Body of pancreas (tissue), 4 donors: ENCODE measurements around the gene C5orf46. TPM values are rescaled to one million over a fixed set of nuclear protein-coding genes. Genes with fewer than 3 reads are reported as not detected.

ENCODE experiments used
- ATAC-seq: fragments of 150-250 bp; one replicate; pipeline ENCODE4 v1.9.1; 2016
- DNase-seq, 4 donors: peaks; one replicate each; pipeline ENCODE4 v3.0.0-alpha.2; 2019
- H3K27ac ChIP-seq, 4 donors: fragments of 200-600 bp; sonication (generic); 1 replicate in 3 of 4; 2 replicates in 1 of 4; pipeline versions ENCODE4 v1.5.1 to v1.6.1; 2016 to 2019; ENCODE audit warnings: mild to moderate bottlenecking in 1 of 4, mixed read lengths in 1 of 4, moderate library complexity in 1 of 4
- H3K27me3 ChIP-seq, 2 donors: fragments of 200-600 bp; sonication (generic); one replicate each; pipeline ENCODE4 v1.6.0; 2016; ENCODE audit warnings: mild to moderate bottlenecking in 1 of 2
- H3K36me3 ChIP-seq, 2 donors: fragments of 200-600 bp; sonication (generic); replicated peaks in 1 of 2; 2 replicates each; pipeline ENCODE4 v1.5.1; 2016; ENCODE audit warnings: low read depth in 2 of 2; ENCODE audit not compliant: insufficient read depth in 1 of 2
- H3K4me1 ChIP-seq: fragments of 200-600 bp; sonication (generic); one replicate; pipeline ENCODE4 v1.6.0; 2016
- H3K4me3 ChIP-seq, 2 donors: fragments of 200-600 bp; sonication (generic); 1 replicate in 1 of 2; 2 replicates in 1 of 2; pipeline ENCODE4 v1.5.1; 2016 to 2019
- H3K9me3 ChIP-seq, 3 donors: fragments of 200-600 bp; sonication (generic); 1 replicate in 2 of 3; 2 replicates in 1 of 3; pipeline ENCODE4 v1.5.1; 2016
- POLR2A ChIP-seq, 3 donors: fragments of 450-650 bp; IDR thresholded peaks; one replicate each; pipeline ENCODE4 v1.6.1; 2016; ENCODE audit warnings: antibody characterized with exemption in 3 of 3, mild to moderate bottlenecking in 2 of 3
- WGBS, 2 donors: methylation state at CpG; one replicate each; pipeline ENCODE4 v1.1.5; 2017; 5-methylcytosine and 5-hydroxymethylcytosine counted together
- intact Hi-C: fragments of 100-400 bp; cut with DNase I; formaldehyde crosslinking; loops from one replicate; pipeline ENCODE4 v1.15.1; 2023
- total RNA-seq, 2 donors: library from RNA; depleted of rRNA; stranded (reverse); fragments of >200 nt; gene quantifications; one replicate each; pipeline ENCODE4 v1.1.0, GENCODE V29; 2016
- TF ChIP-seq, protein P1 (sequence below), 7 experiments: fragments of 450-650 bp in 4 of 7; fragments of 200-600 bp in 3 of 7; sonication (generic) in 3 of 7; IDR thresholded peaks; one replicate each; pipeline ENCODE4 v1.5.1; 2016 to 2019; ENCODE audit warnings: antibody characterized with exemption in 7 of 7

C5orf46 gene
- total RNA-seq, 2 donors from 2014 or later = not detected

GRCh38 chr5:147869112-147869511, 37.2 kb downstream of the C5orf46 start:
- Histone ChIP-seq H3K4me3 (no peak overlapping the region), H3K4me1 (no peaks in the 10 kb centered on the region), H3K27me3 (no peaks in the 10 kb centered on the region), H3K9me3 (no peaks in the 10 kb centered on the region), H3K27ac (no peak overlapping the region), H3K36me3 (no peaks in the 10 kb centered on the region)
- ATAC-seq = no peak
- WGBS, 2 donors = 63 to 77% methylated on average over 4 of the region's 4 CpGs
- no peak for TF ChIP-seq POLR2A (IDR thresholded peaks at IDR 0.05)
- TF ChIP-seq, protein P1, sequence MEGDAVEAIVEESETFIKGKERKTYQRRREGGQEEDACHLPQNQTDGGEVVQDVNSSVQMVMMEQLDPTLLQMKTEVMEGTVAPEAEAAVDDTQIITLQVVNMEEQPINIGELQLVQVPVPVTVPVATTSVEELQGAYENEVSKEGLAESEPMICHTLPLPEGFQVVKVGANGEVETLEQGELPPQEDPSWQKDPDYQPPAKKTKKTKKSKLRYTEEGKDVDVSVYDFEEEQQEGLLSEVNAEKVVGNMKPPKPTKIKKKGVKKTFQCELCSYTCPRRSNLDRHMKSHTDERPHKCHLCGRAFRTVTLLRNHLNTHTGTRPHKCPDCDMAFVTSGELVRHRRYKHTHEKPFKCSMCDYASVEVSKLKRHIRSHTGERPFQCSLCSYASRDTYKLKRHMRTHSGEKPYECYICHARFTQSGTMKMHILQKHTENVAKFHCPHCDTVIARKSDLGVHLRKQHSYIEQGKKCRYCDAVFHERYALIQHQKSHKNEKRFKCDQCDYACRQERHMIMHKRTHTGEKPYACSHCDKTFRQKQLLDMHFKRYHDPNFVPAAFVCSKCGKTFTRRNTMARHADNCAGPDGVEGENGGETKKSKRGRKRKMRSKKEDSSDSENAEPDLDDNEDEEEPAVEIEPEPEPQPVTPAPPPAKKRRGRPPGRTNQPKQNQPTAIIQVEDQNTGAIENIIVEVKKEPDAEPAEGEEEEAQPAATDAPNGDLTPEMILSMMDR (IDR thresholded peaks at IDR 0.05) = no peak
- intact Hi-C loops = no loop called here
- DNase-seq = no peak

DNA sequence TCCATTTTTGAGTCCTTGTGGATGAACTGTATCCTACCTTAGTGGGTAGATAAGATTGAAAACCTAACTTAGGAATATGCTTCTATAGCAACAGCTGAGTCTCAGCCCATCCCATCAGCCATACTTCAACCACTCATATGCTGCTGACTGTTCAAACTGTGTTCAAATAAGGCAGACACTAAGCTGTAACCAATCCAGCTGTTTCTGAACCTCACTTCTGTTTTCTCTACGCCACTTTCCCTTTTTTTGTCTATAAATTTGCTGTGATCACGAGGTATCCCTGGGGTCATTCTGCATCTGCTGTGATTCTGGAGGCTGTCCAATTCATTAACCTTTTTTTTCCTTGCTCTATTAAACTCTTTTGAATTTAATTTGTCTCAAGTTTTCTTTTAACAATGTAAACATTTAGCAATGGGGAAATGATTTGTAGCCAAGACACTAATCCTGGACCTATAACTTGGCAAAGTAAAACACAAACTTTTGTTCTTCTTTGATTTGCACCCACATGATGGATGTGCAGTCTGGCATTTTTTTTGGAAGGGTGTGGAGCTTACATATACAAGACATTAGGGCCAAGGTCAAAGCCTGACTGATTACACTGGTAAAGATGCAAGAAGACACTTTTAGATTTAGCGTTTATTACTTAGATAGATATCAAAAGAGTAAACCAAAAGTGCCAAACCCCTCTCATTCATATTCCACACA, 42.7 kb downstream of the C5orf46 start:
- intact Hi-C loops = no loop called here
- H3K27ac ChIP-seq = no peak overlapping the region
- no peaks in the 10 kb centered on the region for H3K27me3 ChIP-seq
- WGBS, 2 donors = 46 to 53% methylated on average over 3 of the region's 3 CpGs
- H3K4me3 ChIP-seq = no peak overlapping the region
- DNase-seq (no peak), ATAC-seq (no peak)
- peaks cover 10% of the 10 kb centered on the region for H3K4me1 ChIP-seq
- TF ChIP-seq POLR2A (IDR thresholded peaks at IDR 0.05) = no peak
- TF ChIP-seq, protein P1 (IDR thresholded peaks at IDR 0.05) = no peak
- H3K36me3 ChIP-seq = no peaks in the 10 kb centered on the region
- H3K9me3 ChIP-seq = no peaks in the 10 kb centered on the region

- peak in 3 of 4 donors; percentile 17 to 28 (median 25) for DNase-seq
These were observed 45.7 kb downstream of the C5orf46 start for GRCh38 chr5:147860641-147861025.

DNA sequence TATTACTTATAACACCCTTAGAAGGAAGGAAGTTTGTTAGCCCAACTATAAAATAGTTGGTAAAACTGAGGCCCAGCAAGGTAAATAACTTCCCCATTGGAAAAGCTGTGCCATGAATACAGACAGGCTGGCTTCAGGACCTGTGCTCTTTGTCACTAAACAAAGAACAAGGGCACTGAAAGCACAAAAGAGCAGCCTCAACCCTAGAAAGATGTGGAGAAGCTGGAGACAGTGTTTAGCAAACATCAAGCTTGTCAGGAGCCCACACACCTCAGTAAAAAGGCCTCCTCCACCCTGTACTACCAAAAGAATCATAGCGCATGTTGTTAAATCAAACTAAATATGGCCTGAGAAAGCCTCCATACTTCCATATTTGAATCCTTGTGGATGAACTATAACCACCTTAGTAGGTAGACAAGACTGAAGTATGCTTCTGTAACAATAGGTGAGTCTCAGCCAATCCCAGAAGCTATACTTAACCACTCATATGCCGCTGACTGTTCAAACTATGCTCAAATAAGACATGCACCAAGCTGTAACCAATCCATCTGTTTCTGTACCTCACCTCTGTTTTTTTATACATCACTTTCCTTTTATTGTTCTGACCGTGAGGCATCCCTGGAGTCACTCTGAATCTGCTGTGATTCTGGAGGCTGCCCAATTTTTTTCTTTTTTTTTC, 46.2 kb downstream of the C5orf46 start:
- intact Hi-C loops = no loop called here
- TF ChIP-seq POLR2A (IDR thresholded peaks at IDR 0.05) = no peak
- TF ChIP-seq, protein P1 (IDR thresholded peaks at IDR 0.05) = no peak
- DNase-seq = no peak
- peak; percentile 19 for ATAC-seq
- H3K27ac ChIP-seq = no peak overlapping the region
- WGBS, 2 donors = 71 to 81% methylated on average over 3 of the region's 3 CpGs
- no peaks in the 10 kb centered on the region for H3K27me3 ChIP-seq
- H3K4me1 ChIP-seq = peaks cover 14% of the 10 kb centered on the region
- H3K36me3 ChIP-seq = no peaks in the 10 kb centered on the region
- no peak overlapping the region for H3K4me3 ChIP-seq
- H3K9me3 ChIP-seq = no peaks in the 10 kb centered on the region

More at GRCh38 chr5:147860641-147861025, 45.7 kb downstream of the C5orf46 start:
- Histone ChIP-seq H3K27me3 (no peaks in the 10 kb centered on the region), H3K4me1 (peaks cover 14% of the 10 kb centered on the region), H3K4me3 (no peak overlapping the region), H3K36me3 (no peaks in the 10 kb centered on the region), H3K9me3 (no peaks in the 10 kb centered on the region), H3K27ac (no peak overlapping the region)
- ATAC-seq = peak; percentile 65
- 8 to 28% methylated on average over 1 of the region's 1 CpG for WGBS, 2 donors
- no peak for TF ChIP-seq POLR2A (IDR thresholded peaks at IDR 0.05)
- TF ChIP-seq, protein P1 (IDR thresholded peaks at IDR 0.05) = no peak
- intact Hi-C loops = no loop called here
